ENCODE results near the gene UBE2J2. TPM values are rescaled to one million over a fixed set of nuclear protein-coding genes. Genes with fewer than 3 reads are reported as not detected.
"Not testable (repeated sequence)": the region's sequence is repeated elsewhere in the genome, so short reads cannot be mapped to it uniquely, and the experiment has no call there.

UBE2J2 gene
- polyA plus RNA-seq, 3 donors, result 25.8 to 45.1 (median 39.5) TPM

GRCh38 chr1:1248009-1248913 lies 25.4 kb downstream of the UBE2J2 start:
- WGBS, 3 donors, result 89 to 93% (median 91%) methylated on average over 20 to 21 of the region's 21 CpGs
- not testable (repeated sequence) for H3K27ac ChIP-seq (ENCODE audit: low read depth, low read length)

GRCh38 chr1:1247341-1247913 lies 26.2 kb downstream of the UBE2J2 start:
- 60 to 72% (median 67%) methylated on average over 18 to 25 of the region's 25 CpGs for WGBS, 3 donors
- H3K27ac ChIP-seq (ENCODE audit: low read depth, low read length), result peak overlapping the region; percentile 38

GRCh38 chr1:1246577-1247340 lies 26.9 kb downstream of the UBE2J2 start, which contains the start of gene C1QTNF12:
Gene C1QTNF12, minus strand, starts transcription at chr1:1246722. Its CDS starts 32 bp downstream, at chr1:1246690.
- WGBS, 3 donors, result 4 to 9% (median 5%) methylated on average over 19 to 74 of the region's 74 CpGs
- peak within 1 kb of the TSS; percentile 38 for H3K27ac ChIP-seq (ENCODE audit: low read depth, low read length)

- H3K27ac ChIP-seq (ENCODE audit: low read depth, low read length), result no peak overlapping the region
- WGBS, 3 donors, result 34 to 37% (median 36%) methylated on average over 37 to 45 of the region's 45 CpGs
Observed at GRCh38 chr1:1245817-1246576, 27.7 kb downstream of the UBE2J2 start.

GRCh38 chr1:1245178-1245816 lies 28.4 kb downstream of the UBE2J2 start:
- 65 to 85% (median 77%) methylated on average over 18 to 23 of the region's 23 CpGs for WGBS, 3 donors
- no peak overlapping the region for H3K27ac ChIP-seq (ENCODE audit: low read depth, low read length)

- no peak overlapping the region for H3K27ac ChIP-seq (ENCODE audit: low read depth, low read length)
- whole genome bisulfite sequencing, 3 donors, result 62 to 69% (median 64%) methylated on average over 25 to 30 of the region's 30 CpGs
Observed at GRCh38 chr1:1244192-1244811, 29.4 kb downstream of the UBE2J2 start.

GRCh38 chr1:1243807-1244191 lies 29.9 kb downstream of the UBE2J2 start:
- 59 to 74% (median 61%) methylated on average over 19 to 23 of the region's 23 CpGs for WGBS, 3 donors
- no peak overlapping the region for H3K27ac ChIP-seq (ENCODE audit: low read depth, low read length)

- H3K27ac ChIP-seq (ENCODE audit: low read depth, low read length), result no peak overlapping the region
- WGBS, 3 donors, result 90 to 92% (median 91%) methylated on average over 18 to 23 of the region's 23 CpGs
Observed at GRCh38 chr1:1243266-1243660, 30.4 kb downstream of the UBE2J2 start.

- 86 to 90% (median 89%) methylated on average over 35 to 41 of the region's 41 CpGs for WGBS, 3 donors
Observed at GRCh38 chr1:1242461-1243265, 31.0 kb downstream of the UBE2J2 start.

GRCh38 chr1:1241588-1242219 lies 31.9 kb downstream of the UBE2J2 start:
- H3K27ac ChIP-seq (ENCODE audit: low read depth, low read length), result no peak overlapping the region
- 85 to 90% (median 88%) methylated on average over 25 to 26 of the region's 26 CpGs for WGBS, 3 donors

More at GRCh38 chr1:1242461-1243265, 31.0 kb downstream of the UBE2J2 start:
- H3K27ac ChIP-seq (ENCODE audit: low read depth, low read length), result no peak overlapping the region

GRCh38 chr1:1240822-1241587 lies 32.6 kb downstream of the UBE2J2 start:
- 55 to 62% (median 60%) methylated on average over 21 to 23 of the region's 23 CpGs for WGBS, 3 donors
- H3K27ac ChIP-seq (ENCODE audit: low read depth, low read length), result no peak overlapping the region

- WGBS, 3 donors, result 59 to 68% (median 59%) methylated on average over 5 to 11 of the region's 11 CpGs
- no peak overlapping the region for H3K27ac ChIP-seq (ENCODE audit: low read depth, low read length)
Observed at GRCh38 chr1:1240348-1240732, 33.3 kb downstream of the UBE2J2 start.

GRCh38 chr1:1239614-1240347 lies 33.9 kb downstream of the UBE2J2 start:
- H3K27ac ChIP-seq (ENCODE audit: low read depth, low read length), result no peak overlapping the region
- 32 to 39% (median 32%) methylated on average over 30 of the region's 30 CpGs for WGBS, 3 donors

- no peak overlapping the region for H3K27ac ChIP-seq (ENCODE audit: low read depth, low read length)
Observed at GRCh38 chr1:1239227-1239613, 34.4 kb downstream of the UBE2J2 start.

GRCh38 chr1:1238702-1239178 lies 34.9 kb downstream of the UBE2J2 start:
- 62 to 73% (median 68%) methylated on average over 15 to 19 of the region's 19 CpGs for WGBS, 3 donors

More at GRCh38 chr1:1239227-1239613, 34.4 kb downstream of the UBE2J2 start:
- 55 to 65% (median 63%) methylated on average over 14 to 15 of the region's 15 CpGs for WGBS, 3 donors

More at GRCh38 chr1:1238702-1239178, 34.9 kb downstream of the UBE2J2 start:
- no peak overlapping the region for H3K27ac ChIP-seq (ENCODE audit: low read depth, low read length)

Measured in adipose tissue (tissue), 3 donors.